HG03066 (cell line): ENCODE results near the gene MAP3K14.

ENCODE experiments used
- ATAC-seq: cut with Tn5 transposase; IDR thresholded peaks from one replicate; pipeline ENCODE4 v1.9.1; 2021; ENCODE audit warnings: low read depth; ENCODE audit not compliant: unreplicated experiment

Gene MAP3K14

DNA sequence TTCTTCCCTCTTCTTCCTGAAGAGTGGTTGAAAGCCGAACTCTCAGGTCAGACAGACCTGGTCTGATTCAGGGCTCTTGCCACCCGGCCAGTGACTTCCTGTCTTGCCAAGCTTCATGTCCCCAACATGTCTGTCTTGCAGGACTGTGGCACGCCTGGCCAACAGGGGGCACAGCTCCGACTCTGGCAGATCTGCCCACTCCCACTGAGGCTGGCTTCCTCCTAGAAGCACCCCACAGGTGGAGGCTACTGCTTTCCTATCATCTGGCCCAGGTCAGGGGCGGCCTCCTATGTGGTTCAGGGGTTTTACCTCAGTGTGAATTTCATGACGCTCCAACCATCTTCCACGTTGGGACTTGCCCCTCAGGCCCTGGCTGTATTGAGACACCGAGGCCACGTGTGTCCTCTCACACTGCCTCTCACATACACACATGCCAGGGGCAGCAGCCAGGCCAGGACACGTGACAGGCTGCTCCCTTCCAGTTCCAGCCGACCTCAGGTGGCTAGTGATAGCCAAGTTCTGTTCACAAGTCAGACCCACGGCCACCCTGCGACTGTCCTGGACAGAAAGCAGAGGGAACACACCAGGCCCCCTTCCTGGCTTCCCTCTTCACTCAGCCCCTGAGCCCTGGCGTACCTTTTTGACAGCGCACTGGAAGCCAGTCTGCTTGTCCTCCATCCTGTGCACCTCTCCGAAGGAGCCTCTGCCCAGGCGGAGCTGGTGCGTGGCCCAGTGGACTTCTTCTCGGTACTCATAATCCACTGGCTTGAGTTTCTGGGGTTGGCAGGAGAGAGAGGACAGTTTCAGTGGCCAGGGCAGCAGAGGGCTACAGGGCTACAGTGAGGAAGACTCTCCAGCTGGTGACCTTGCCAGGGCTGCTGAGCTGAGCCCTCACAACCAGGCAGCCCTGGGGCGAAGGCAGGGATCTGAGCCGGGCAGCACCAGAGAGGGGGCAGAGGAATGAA, 32.4 kb downstream of the MAP3K14 start:
- ATAC-seq, result no peak

DNA sequence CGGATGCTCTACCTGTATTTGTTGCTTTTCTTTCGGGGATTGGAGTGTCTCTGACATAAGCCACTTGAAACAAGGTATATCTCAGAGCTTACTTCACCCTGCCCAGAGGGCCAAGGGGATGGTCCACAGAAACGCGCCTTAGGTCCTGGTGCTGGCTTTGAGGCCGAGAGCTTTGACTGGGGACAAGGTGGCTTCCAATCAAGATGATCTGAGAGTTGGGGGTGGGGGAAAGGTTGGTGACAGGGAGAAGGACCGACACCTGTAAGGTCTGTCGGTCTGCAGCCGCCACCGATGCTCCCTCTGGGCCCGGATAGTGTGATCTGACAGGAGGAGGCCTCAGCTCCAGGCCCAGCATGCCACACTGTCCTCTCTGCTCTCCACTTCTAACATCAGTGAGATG, 33.1 kb downstream of the MAP3K14 start:
- no peak for ATAC-seq

DNA sequence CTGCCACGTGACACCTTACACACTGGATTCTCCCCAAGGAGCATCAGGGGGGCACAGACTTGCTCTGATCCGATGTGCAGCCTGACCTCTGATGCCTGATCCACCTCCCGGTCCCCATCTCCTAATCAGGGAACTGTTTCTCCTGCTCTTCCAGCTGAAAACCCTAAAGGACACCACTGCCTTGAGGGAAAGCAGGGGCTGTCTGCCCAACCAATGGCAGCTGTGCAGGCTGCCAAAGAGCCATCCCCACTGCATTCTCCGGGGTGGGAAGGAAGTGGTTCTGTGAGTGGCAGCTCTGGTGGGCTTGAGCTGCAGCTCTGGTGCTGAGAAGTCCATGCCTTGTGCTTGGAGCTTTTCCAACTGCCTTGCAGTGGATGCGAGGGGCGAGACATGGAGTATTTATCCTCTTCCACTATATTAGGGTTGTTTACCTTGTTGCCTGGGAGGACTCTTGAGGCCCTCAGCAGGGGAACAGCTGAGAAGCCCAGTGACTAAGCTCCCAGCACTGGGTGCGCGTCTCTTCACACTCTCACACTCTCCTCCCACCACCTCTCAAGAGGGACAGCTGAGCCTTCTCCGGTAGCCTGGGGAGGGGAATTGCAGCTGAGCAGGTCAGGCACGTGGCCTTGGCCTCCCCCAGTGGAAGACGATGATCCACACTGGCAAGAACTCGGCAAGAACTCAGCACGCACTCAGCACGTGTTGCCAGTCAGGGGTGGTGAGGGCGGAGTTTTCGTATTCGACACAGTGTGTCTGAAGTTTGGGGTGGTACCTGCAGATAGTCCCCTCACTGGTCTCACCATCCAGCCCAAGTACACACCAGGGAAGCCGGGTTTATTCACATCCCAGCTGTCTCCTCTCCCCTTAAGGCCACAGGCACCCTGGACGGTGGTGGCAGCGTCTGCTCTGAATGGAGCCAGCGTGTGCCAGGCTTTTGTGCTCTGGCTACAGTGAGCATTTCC, 33.9 kb downstream of the MAP3K14 start:
- no peak for ATAC-seq

DNA sequence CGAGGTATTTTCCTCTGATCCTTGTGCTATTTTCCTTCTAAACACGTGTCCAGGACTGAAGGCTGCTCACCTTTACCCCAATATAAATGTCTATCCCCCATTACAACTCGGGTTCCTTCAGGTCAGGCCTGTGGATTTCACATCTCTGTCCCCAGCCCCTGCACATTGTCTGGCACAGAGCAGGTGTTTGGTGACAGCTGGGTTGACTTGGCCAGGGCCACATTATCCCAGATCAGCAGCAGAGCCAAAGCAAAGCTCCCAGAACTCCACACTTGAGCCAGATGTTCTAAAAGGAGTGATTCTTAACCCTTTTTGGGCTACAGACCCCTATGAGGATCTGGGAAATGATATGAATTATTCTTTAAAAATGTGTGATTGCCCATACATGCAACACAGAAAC, 36.9 kb downstream of the MAP3K14 start:
- no peak for ATAC-seq

DNA sequence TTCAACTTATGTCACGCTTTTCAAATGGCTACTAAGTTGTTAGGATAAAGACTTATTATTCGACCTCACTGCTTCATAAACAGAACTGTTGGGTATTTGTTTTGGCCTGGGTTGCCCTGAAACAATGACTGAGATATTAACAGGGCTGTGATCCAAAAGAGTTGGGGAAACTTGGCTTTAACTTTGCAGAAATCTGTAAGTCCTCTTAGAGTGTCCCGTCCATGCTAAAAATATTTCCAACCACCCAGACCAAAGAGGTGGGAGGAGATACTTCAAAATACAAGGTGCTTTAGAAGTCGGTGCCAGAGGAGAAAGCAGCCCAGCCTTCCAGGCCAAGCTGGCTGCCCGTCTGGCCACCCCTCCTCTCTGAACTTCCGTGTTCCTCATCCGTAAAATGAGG, 38.8 kb downstream of the MAP3K14 start:
- no peak for ATAC-seq

DNA sequence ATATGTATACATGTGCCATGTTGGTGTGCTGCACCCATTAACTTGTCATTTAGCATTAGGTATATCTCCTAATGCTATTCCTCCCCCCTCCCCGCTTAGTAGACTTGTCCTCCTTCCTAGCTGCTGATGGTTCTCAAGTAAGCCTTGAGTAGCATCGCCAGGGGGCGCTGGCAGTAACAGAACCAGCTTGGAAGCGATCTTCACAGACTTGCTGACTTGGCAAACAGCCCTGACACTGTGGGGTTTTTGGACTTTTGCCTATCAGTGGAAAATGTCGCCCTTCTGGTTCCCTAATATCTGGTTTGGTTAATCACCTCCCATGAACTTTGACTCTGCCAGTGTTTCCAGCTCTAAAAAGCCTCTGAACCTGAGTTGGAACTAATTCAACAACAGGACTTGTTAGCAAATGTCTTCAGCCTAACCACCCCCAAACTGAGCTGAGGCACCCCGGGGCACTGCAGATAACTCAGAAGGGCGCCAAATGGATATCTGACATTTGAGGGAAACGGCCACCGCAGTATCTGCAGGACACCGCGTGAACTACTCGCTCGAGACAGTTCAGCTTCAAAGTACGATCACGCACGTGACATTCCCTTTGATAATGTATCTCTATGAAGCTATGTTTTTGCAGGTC, 39.5 kb downstream of the MAP3K14 start:
- no peak for ATAC-seq

DNA sequence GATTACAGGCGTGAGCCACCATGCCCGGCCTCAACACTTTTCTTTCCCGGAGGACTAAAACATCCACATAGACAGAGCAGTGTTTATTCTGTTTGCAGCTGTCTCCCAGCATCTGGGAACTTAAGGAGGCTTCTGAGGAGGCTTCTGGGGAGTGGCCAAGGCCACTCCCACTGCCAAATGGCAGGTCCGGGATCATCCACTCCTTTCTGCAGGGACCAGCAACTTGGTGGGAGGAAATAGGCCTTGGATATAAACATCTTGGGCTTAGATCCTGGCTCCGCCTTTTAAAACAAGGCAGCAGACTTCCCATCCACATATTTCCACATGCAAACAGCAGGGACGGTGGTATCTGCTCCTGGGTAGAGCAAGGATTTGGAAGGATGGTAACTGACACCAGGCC, 40.8 kb downstream of the MAP3K14 start:
- ATAC-seq, result no peak

DNA sequence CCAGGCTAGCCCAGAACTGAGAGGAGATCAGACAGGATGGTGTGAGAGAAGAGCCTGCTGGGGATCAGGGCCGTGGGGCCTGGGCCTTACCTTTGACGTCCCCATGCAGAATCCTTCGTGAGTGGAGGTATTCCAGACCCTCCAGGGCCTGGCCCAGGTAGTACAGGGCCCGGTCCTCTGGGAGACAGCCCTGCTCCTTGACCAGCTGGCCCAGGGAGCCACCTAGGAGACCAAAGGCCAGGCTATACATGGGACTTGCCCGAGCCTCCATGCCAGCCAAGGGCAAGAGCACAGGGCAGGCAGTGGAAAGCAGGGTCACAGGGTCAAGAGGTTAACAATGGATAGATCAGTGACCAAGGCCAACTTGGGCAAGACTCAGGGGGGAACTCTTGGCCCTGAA, 42.8 kb downstream of the MAP3K14 start:
- no peak for ATAC-seq

DNA sequence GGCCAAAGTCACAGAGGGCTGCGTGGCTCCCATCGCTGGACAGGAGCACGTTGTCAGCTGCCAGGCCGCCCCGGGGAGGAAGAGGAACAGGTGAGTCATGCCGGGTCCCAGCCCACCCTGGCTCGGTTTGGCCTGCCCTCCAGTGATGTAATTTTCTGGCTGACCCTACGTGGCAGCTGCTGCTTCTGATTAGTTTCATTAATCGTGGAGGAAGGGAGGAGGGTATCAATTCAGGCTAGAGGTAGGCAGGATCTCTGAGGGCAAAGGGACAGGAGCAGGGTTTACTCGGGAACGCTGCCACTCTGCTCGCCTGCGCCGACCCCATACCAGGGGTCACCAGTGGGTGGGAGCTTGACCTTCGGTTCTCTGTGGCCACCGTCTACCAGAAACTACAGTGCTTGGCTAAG, 43.3 kb downstream of the MAP3K14 start:
- ATAC-seq, result no peak

DNA sequence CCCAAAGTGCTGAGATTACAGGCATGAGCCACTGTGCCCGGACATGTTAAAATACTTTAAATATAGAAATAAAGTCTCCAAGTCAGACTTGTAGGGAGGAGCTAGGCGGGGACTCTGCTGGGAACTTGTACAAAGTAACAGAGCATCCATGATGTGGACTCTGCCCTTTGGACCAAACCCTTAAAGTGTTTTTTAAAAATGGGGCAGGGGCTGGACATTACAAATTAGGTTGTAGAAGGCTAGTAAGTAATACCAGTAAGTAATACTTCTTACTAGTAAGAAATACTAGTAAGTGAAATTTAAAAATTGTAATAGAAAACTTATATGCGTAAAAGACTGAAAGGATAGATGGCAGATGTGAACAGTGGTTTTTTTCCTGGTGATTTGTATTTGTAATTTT, 45.2 kb downstream of the MAP3K14 start:
- ATAC-seq, result no peak

DNA sequence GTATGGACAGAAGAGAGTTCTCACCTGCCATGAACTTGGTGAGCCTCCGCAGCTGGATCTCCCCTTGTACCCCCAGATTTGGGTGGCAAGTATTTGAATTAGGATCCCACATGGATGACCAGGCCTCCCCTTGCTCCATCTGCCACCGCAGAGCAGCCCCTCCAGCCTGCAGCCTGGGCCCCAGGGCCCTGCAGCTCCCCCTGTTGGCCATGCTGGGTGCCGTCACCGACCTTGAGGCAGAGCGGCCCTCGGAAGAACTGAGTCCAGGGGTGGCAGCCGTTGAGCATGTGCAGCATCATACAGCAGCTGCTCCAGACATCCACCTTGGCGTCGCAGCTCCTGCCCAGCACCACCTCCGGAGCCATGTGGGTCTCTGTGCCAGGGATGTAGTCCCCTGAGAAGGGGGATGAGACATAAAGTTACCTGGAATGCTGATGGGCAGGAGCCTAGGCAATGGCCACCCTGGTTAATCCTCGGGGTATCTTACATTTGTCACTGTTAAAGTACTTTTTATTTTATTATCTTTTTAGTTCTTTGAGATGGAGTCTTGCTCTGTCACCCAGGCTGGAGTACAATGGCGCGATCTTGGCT, 45.9 kb downstream of the MAP3K14 start:
- no peak for ATAC-seq

DNA sequence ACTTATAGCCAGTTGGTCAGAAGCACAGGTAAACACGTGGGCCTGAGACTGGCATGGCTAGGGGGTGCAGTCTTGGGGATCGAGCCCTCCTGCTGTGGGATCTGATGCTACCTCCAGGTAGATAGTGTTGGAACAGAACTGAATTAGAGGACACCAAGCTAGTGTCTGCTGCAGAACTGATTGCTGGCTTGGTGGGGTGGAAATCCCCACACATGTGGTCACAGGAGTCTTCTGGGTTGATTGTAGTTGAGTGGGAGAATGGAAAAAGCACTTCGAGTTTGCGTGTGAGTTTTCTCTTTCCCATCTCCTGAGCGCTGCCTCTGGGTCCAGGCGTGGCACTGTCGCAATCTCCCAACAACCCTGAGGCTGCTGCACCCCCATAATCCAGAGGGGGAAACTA, 46.9 kb downstream of the MAP3K14 start:
- no peak for ATAC-seq

DNA sequence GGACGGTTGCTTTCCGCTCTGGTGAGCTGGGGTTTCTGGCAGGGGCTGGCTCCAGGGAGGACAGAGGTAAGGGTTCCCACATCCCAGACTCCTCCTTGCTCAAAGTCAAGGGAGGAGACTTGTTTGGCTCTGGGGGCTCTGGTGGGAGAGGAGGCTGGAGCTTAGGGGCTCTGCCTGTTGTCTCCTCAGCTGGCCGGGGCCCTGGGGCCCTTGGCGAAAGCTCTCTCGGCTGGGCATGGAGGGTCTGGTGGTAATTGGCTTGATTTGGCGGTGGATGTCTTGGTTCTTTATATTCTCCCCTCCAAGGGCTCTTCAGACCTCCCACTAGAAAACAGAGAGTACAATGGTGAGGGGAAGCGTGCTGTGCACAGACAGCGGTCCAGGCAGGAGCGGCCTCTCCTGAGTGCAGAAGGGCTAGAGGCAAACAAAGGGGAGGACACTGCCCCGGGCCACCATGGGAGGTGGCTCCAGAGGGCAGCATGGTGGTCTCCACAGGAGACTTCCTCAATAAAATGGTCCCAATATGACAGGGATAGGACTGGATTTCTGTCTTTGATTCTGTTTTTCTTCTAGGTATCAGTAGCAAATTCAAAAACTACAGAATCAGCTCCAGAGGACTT, 49.3 kb downstream of the MAP3K14 start:
- ATAC-seq, result no peak

DNA sequence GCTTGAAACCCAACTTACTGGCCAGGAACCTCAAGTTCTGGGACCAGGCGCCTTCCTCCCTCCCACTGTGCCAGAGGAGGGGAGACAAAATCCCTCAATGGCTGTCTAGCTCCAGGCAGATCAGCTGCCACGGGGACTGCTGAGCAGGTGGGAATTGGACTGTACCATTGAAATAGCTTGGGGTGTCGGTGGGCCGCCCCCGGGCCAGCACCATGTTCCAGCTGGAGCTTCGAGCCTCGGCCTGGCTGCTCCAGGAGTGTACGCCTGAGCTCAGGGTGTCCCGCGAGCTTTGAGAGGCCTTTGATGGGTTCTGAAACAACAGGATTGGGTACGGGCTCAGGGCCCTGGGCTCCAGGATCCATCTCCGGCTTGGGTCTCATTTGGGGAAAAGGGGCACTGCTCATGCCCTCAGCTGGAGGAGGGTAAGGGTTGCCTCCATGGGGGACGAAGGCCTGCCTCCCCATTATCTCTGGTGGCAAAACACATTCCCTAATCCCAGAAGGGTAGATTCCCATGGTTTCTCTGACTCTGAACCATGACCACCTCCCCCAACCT, 50.4 kb downstream of the MAP3K14 start:
- ATAC-seq, result no peak

DNA sequence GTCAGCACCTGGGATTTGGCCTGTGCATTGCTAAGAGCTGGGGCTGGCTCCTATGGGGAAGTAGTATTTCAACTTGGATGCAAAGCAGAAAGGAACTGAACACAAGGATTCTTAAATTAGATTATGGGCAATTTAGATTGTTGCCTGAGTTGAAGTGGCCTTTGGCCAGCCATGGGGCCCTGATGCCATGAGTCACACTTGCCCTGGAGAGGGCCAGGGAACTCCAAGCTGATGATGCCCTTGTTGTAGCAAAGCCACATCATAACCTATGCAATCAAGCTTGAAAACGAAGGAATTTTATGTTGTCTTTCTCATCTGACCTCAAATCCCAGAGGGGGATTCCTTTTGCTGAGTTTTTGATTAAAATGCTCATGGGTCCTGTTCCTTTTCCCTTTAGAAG, 51.0 kb downstream of the MAP3K14 start:
- no peak for ATAC-seq

DNA sequence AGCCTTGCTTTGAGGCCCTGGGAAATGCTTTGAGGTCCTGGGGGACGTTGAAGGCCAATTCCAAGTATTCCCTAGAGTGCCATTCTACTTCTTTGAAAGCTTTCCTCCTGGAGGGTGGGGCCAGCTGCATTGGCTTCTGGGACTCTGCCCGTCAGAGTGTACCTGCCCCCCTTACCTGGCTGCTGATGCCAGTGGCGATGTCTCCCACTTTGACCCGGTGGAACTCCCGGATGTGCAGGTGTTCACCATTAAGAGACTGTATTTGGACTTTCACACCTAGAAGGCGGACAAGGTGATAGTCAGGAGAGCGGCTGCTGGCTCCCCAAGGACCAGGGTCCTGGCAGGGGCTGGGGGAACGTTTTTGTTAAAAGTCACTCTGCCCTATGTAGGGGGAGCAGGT, 51.8 kb downstream of the MAP3K14 start:
- ATAC-seq, result no peak

DNA sequence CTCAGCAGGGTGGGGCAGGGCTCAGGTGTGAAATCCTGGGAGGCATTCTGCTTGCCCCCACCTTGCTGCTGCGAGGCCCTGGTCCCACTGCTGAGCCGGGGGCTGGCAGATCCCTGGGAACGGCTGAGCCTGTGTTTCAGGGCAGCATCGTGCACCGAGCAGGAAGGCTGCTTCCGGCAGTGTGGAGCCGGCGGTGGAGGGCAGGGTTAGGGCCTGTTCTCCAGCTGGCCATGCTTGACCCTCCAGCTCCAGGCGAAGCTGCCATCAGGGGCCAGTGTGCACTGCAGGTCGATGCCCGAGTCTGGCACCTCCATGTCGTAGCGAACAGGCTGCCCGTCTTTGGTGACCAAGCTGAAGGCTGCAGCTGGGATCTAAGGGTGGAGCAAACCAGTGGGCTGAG, 52.4 kb downstream of the MAP3K14 start:
- ATAC-seq, result no peak

DNA sequence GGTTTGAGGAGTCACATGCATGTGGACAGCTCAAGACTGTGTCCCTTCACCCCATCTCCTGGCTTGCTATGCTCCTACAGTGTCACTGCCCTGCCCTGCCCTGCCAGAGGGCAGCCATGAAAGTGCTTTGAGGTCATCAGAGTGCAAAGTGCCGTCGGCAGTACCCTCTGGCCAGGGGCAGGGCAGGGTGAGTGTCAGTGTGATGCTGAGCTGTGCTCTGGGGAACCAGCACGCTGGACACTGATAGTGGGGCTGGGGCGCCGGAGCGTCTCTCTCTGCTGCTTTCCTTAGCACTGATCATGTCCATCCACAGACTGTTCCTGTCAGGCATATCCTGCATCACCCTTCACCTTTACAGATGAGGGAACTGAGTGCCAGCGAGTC, 53.4 kb downstream of the MAP3K14 start:
- no peak for ATAC-seq

DNA sequence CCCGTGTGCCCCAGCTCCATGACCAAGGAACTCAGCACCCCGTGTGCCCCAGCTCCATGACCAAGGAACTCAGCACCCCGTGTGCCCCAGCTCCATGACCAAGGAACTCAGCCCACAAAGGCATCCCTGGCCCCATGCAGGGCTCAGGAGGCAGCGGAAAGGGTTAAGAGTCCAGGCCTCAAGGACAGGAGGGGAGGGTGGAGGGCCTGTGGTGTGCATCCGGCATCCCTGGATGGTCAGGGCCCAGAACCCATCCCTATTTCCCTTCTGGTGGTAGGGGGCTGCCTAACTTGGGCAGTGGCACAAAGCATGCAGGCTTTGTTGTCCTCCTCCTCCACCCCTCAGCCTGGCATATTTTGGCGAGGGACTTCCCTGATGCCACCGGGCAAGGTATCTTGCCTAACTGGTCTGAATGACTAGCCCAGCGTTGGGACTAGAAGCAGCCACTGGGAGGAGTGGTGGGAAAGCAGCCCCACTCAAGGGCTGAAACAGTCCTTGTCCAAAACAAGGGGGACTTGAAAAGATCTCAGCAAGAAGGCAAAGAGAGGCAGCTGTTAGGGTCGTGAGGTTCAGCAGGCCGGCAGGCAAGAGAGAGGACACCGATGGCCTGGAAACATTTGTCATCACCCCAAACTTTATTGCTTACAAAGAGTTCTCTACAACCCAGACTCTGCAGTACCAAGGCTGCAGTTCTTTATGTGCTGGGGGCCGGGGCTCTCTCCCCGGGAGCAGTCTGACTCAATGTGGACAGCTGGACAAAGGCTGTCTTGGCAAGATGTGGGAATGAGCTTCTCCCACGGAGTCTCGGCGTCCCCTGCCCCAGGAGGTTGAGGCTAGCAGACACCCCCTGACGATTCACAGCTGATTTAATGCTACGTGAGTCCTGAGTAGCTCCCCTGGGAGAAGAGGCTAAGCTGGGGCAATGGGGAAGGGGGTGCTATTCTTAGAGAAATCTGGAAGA, 54.0 kb downstream of the MAP3K14 start:
- ATAC-seq, result no peak
